CD14-positive monocyte (primary cell): ENCODE measurements around the gene TOMM40. TPM values are rescaled to one million over a fixed set of nuclear protein-coding genes. Genes with fewer than 3 reads are reported as not detected.
A peak's percentile ranks its signal among the peaks of the same experiment; 100 is the strongest.

ENCODE experiments used
- DNase-seq, 3 donors: peaks; one replicate each; pipeline ENCODE4 v3.0.0-alpha.2; 2011 to 2022
- H2AFZ ChIP-seq: 2 replicates; pipeline ENCODE4 v1.6.0; 2012; ENCODE audit warnings: mild to moderate bottlenecking, low read depth, low read length, inconsistent platforms; ENCODE audit not compliant: insufficient read depth, poor library complexity, severe bottlenecking
- H3K27ac ChIP-seq, 2 donors: 1 replicate in 1 of 2; 2 replicates in 1 of 2; pipeline ENCODE4 v1.5.1; 2012 to 2013; ENCODE audit warnings: low read length in 2 of 2, control low read depth in 1 of 2, inconsistent platforms in 1 of 2, low read depth in 1 of 2, mild to moderate bottlenecking in 1 of 2
- H3K27me3 ChIP-seq, 2 donors: one replicate each; pipeline versions ENCODE4 v1.6.0 to v1.6.1; 2011 to 2013; ENCODE audit warnings: low read length in 2 of 2; ENCODE audit not compliant: control insufficient read depth in 2 of 2, insufficient read depth in 2 of 2
- H3K36me3 ChIP-seq, 2 donors: replicated peaks in 1 of 2; 1 replicate in 1 of 2; 2 replicates in 1 of 2; pipeline versions ENCODE4 v1.5.1 to v1.6.1; 2012 to 2013; ENCODE audit warnings: low read length in 2 of 2, control low read depth in 1 of 2, inconsistent platforms in 1 of 2, mild to moderate bottlenecking in 1 of 2; ENCODE audit not compliant: insufficient read depth in 2 of 2, control insufficient read depth in 1 of 2
- H3K4me1 ChIP-seq, 2 donors: 1 replicate in 1 of 2; 2 replicates in 1 of 2; pipeline versions ENCODE4 v1.5.1 to v1.6.1; 2012 to 2013; ENCODE audit warnings: low read length in 2 of 2, control low read depth in 1 of 2, inconsistent platforms in 1 of 2, mild to moderate bottlenecking in 1 of 2, moderate library complexity in 1 of 2; ENCODE audit not compliant: insufficient read depth in 2 of 2, control insufficient read depth in 1 of 2
- H3K4me2 ChIP-seq: replicated peaks from 2 replicates; pipeline ENCODE3; 2012; ENCODE audit warnings: low read length, moderate library complexity, mild to moderate bottlenecking; ENCODE audit not compliant: poor library complexity, severe bottlenecking; ENCODE audit errors: extremely low read depth
- H3K4me3 ChIP-seq, 3 experiments: fragments of 200-600 bp in 1 of 3; sonication (generic) in 1 of 3; replicated peaks in 1 of 3; 1 replicate in 2 of 3; 2 replicates in 1 of 3; pipeline ENCODE4 v1.5.1; 2011 to 2013; ENCODE audit warnings: low read length in 3 of 3, mild to moderate bottlenecking in 3 of 3, control low read depth in 2 of 3, low read depth in 2 of 3, inconsistent platforms in 1 of 3, moderate library complexity in 1 of 3
- H3K79me2 ChIP-seq: 2 replicates; pipeline ENCODE4 v1.6.0; 2012; ENCODE audit warnings: mild to moderate bottlenecking, control low read depth, inconsistent platforms, low read length, moderate library complexity; ENCODE audit not compliant: insufficient read depth
- H3K9ac ChIP-seq: 2 replicates; pipeline ENCODE4 v1.6.0; 2017; ENCODE audit warnings: low read length, mild to moderate bottlenecking; ENCODE audit not compliant: insufficient read depth, poor library complexity, severe bottlenecking
- H3K9me3 ChIP-seq, 2 donors: replicated peaks in 1 of 2; 1 replicate in 1 of 2; 2 replicates in 1 of 2; pipeline versions ENCODE4 v1.5.1 to v1.6.1; 2012 to 2013; ENCODE audit warnings: low read length in 2 of 2, control low read depth in 1 of 2; ENCODE audit not compliant: control insufficient read depth in 1 of 2, insufficient read depth in 1 of 2
- H4K20me1 ChIP-seq: 2 replicates; pipeline ENCODE4 v1.6.0; 2012; ENCODE audit warnings: mild to moderate bottlenecking, low read length, control low read depth, moderate library complexity; ENCODE audit not compliant: insufficient read depth
- H3K27ac Mint-ChIP-seq, 7 donors: one replicate each; pipeline ENCODE4 v1.8.0; 2020; ENCODE audit warnings: mild to moderate bottlenecking in 7 of 7, mixed read lengths in 7 of 7, moderate library complexity in 6 of 7, inconsistent platforms in 2 of 7
- H3K27me3 Mint-ChIP-seq, 3 donors: one replicate each; pipeline ENCODE4 v1.8.0; 2021 to 2022; ENCODE audit warnings: low read depth in 3 of 3, mild to moderate bottlenecking in 3 of 3, mixed read lengths in 3 of 3, moderate library complexity in 3 of 3, inconsistent platforms in 1 of 3
- H3K36me3 Mint-ChIP-seq, 2 donors: one replicate each; pipeline ENCODE4 v1.8.0; 2020; ENCODE audit warnings: mixed read lengths in 2 of 2, inconsistent platforms in 1 of 2, mild to moderate bottlenecking in 1 of 2
- H3K4me1 Mint-ChIP-seq: one replicate; pipeline ENCODE4 v1.8.0; 2020; ENCODE audit warnings: mild to moderate bottlenecking, mixed read lengths
- H3K4me3 Mint-ChIP-seq, 2 donors: one replicate each; pipeline ENCODE4 v1.8.0; 2020; ENCODE audit warnings: mild to moderate bottlenecking in 2 of 2, mixed read lengths in 2 of 2, moderate library complexity in 1 of 2
- H3K9me3 Mint-ChIP-seq, 7 donors: one replicate each; pipeline ENCODE4 v1.8.0; 2020 to 2022; ENCODE audit warnings: mixed read lengths in 7 of 7, mild to moderate bottlenecking in 6 of 7, moderate library complexity in 6 of 7, inconsistent platforms in 2 of 7
- CTCF ChIP-seq: fragments of 200-600 bp; IDR thresholded peaks from one replicate; pipeline ENCODE4 v1.8.0; 2022; ENCODE audit warnings: antibody characterized with exemption, mild to moderate bottlenecking
- WGBS: methylation state at CpG from one replicate; pipeline ENCODE4 v1.1.5; 2013; ENCODE audit warnings: missing lambda C conversion rate; ENCODE audit not compliant: insufficient coverage; 5-methylcytosine and 5-hydroxymethylcytosine counted together
- intact Hi-C, 2 donors: fragments of 100-400 bp; cut with micrococcal nuclease; formaldehyde crosslinking; loops; one replicate each; pipeline versions ENCODE4 v1.15.0 to v1.15.1; 2023
- polyA minus RNA-seq: library from RNA; depleted of rRNA, polyadenylated mRNA; stranded (reverse); fragments of >200 nt; gene quantifications from 2 replicates; pipeline ENCODE4 v1.2.3, GENCODE V29; 2012
- polyA plus RNA-seq, 3 donors: library from polyadenylated mRNA; depleted of rRNA in 1 of 3; unstranded in 2 of 3; stranded (reverse) in 1 of 3; fragments of 300-500 nt in 2 of 3; fragments of >200 nt in 1 of 3; fragmentation: Illumina TruSeq in 2 of 3; gene quantifications; 1 replicate in 2 of 3; 2 replicates in 1 of 3; pipeline ENCODE4 v1.2.3, GENCODE V29; 2012 to 2021
- total RNA-seq, 12 experiments: library from RNA in 1 of 12; stranded (reverse) in 1 of 12; fragments of 120-200 nt in 1 of 12; gene quantifications; one replicate each; pipeline ENCODE4 v1.2.4 and lab custom pipeline; 2013 to 2026; ENCODE audit warnings: mixed read lengths in 6 of 12, inconsistent platforms in 1 of 12

TOMM40 gene
- total RNA-seq (2013) = 19.3 TPM
- polyA plus RNA-seq (10 to 100 TPM; 15.0 to 25.4 (median 16.4) TPM), polyA minus RNA-seq (16.6 and 22.3 TPM in 2 replicates), total RNA-seq (lab: John Stamatoyannopoulos, UW) (3.4 to 15.4 (median 12.1) reads per million in 11 experiments)

GRCh38 chr19:44891016-44891882 lies at the start of gene TOMM40:
Gene TOMM40 (plus strand): TSS chr19:44891254. CDS start chr19:44891416, 162 bp downstream.
- Histone ChIP-seq H3K9ac (peak within 1 kb of the TSS; percentile 87), H3K4me2 (peak within 1 kb of the TSS; percentile 81), H3K27me3 (no peaks in the 10 kb centered on the region), H2AFZ (peak within 1 kb of the TSS; percentile 69), H3K9me3 (no peaks in the 10 kb centered on the region), H3K4me3 (peak within 1 kb of the TSS; percentile 61 to 79 (median 68)), H3K27ac (peak within 1 kb of the TSS; percentile 97 to 99), H3K79me2 (peaks cover 22% of the 10 kb centered on the region), H4K20me1 (peaks cover 14% of the 10 kb centered on the region), H3K36me3 (peaks cover 35 to 37% of the 10 kb centered on the region in 2 donors), H3K4me1 (peaks cover 20 to 25% of the 10 kb centered on the region in 2 donors)
- DNase-seq = peak in 1 of 3 donors; percentile 100
- Mint-ChIP-seq H3K9me3 (peaks cover 0 to 2% (median 0%) of the 10 kb centered on the region in 7 donors), H3K27ac (peak within 1 kb of the TSS; percentile 90 to 98 (median 96)), H3K4me3 (peak within 1 kb of the TSS; percentile 83 to 95), H3K36me3 (peaks cover 37 to 52% of the 10 kb centered on the region in 2 donors), H3K4me1 (peaks cover 23% of the 10 kb centered on the region), H3K27me3 (peaks cover 0 to 2% (median 1%) of the 10 kb centered on the region in 3 donors)
- intact Hi-C loops = loop anchor here in 1 of 2 donors (2.0 kb wide), 1 partner anchor 44 kb away; the partner anchor contains the start of gene NECTIN2
- WGBS = under 1% methylated on average over 81 of the region's 81 CpGs
- no peak for TF ChIP-seq CTCF

- peak overlapping the region; percentile 24 to 80 for H3K27ac ChIP-seq
- peaks cover 45 to 55% of the 10 kb centered on the region in 2 donors for H3K4me1 ChIP-seq
- peaks cover 0 to 6% of the 10 kb centered on the region in 2 donors for H3K36me3 Mint-ChIP-seq
- peaks cover 0 to 3% of the 10 kb centered on the region in 2 donors for H3K27me3 ChIP-seq
- H3K9ac ChIP-seq = peak overlapping the region; percentile 37
- H3K4me2 ChIP-seq = peak overlapping the region; percentile 98
- H3K4me1 Mint-ChIP-seq = peaks cover 38% of the 10 kb centered on the region
- intact Hi-C loops = loop anchor here (2.0 to 10.0 kb wide), 6 partner anchors 112 to 270 kb away; partner anchors contain the start of gene CLPTM1 (in 1 of the 2)
- peak overlapping the region; percentile 38 to 94 (median 47) for H3K4me3 ChIP-seq
- H3K4me3 Mint-ChIP-seq = peak overlapping the region; percentile 96 to 98
- H3K27ac Mint-ChIP-seq = peak overlapping the region; percentile 76 to 99 (median 95)
- no peaks in the 10 kb centered on the region for H3K79me2 ChIP-seq
- DNase-seq = no peak
- no peaks in the 10 kb centered on the region for H3K36me3 ChIP-seq
- peaks cover 14 to 26% (median 26%) of the 10 kb centered on the region in 3 donors for H3K27me3 Mint-ChIP-seq
- H2AFZ ChIP-seq = peak overlapping the region; percentile 85
- peaks cover 31% of the 10 kb centered on the region for H4K20me1 ChIP-seq
- H3K9me3 ChIP-seq = no peaks in the 10 kb centered on the region
- peak; percentile 31 for TF ChIP-seq CTCF
- 3% methylated on average over 8 of the region's 12 CpGs for WGBS
- peaks cover 0 to 3% (median 0%) of the 10 kb centered on the region in 7 donors for H3K9me3 Mint-ChIP-seq
Measured at GRCh38 chr19:44845286-44845611, 45.8 kb upstream of the TOMM40 start.
